ENCODE results near the gene UNC13A.

UNC13A gene

DNA sequence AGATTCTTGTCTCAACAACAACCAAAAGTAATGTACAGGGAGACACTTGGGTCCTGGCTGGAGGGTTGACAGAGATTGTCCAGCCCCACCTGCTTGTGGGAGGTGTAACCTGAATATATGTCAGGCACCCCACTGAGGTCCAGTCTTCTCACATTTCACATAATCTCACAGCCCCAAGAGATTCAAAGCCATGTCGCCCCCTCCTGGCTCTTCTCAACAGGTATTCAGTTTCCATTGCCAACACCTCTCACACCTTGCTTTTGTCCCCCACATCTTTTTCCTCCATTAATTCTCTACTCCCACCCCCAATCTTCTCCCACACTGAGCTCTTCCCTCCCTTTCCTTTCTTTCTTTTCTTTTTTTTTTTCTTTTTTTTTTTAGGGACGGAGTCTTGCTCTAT, 11.2 kb downstream of the UNC13A start:
- peak in 1 of 2 experiments; percentile 7 for TF ChIP-seq CTCF (IDR thresholded peaks at IDR 0.05)
- no peaks in the 10 kb centered on the region for H3K9me3 ChIP-seq
- peaks cover 8 to 52% (median 15%) of the 10 kb centered on the region in 4 donors for H3K4me1 ChIP-seq
- peaks cover 0 to 16% of the 10 kb centered on the region in 2 donors for H3K27me3 ChIP-seq
- no peak for DNase-seq
- intact Hi-C loops (cut with DNase I; ENCODE audit: low total_unique reads): no loop called here
- no peaks in the 10 kb centered on the region for H3K36me3 ChIP-seq
- no peak overlapping the region for H3K27ac ChIP-seq
- no peak overlapping the region for H3K4me3 ChIP-seq

GRCh38 chr19:17676295-17676694, 11.9 kb downstream of the UNC13A start:
- H3K27ac ChIP-seq: no peak overlapping the region
- H3K9me3 ChIP-seq: no peaks in the 10 kb centered on the region
- H3K4me3 ChIP-seq: no peak overlapping the region
- DNase-seq: no peak
- peaks cover 8 to 52% (median 15%) of the 10 kb centered on the region in 4 donors for H3K4me1 ChIP-seq
- H3K27me3 ChIP-seq: peaks cover 0 to 16% of the 10 kb centered on the region in 2 donors
- no peaks in the 10 kb centered on the region for H3K36me3 ChIP-seq
- no peak for TF ChIP-seq CTCF (IDR thresholded peaks at IDR 0.05)
- intact Hi-C loops (cut with DNase I; ENCODE audit: low total_unique reads): no loop called here

DNA sequence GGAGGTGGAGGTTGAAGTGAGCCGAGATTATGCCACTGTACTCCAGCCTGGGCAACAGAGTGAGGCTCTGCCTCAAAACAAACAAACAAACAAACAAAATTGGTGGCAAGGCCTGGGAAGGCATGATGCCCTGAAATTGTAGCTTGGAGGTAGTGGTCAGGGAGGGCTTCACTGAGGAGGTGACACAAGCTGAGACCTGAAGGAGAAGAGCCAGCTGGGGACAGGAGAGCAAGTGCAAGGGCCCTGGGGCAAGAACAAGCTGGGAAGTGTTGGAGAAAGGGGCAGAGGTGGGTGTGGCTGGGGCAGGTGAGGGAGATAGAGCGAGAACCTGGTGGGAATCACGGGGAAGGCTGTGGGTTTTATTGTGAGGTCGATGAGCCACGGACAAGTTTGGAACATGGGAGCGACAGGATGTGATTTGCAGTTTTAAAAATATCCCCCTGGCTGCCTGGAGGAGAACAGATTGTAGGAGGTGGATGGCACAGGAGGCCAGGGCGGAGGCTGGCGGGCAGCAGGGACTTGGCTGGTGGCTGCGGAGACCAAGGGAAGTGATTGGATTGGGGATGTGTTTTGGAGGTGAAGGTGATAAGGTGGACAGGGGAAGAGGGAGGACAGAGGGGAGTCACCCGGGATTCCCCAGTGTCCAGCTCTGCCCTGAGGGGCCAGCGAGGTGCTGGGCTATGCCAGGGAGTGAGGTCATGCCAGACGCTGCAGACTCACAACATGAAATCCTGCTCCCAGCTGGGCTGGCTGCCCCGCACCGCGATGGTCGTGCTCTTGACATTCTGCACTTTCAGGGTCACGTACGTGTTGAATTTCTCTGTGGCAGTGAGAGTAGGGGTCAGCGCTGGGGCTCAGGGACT, 14.0 kb downstream of the UNC13A start:
- DNase-seq: no peak
- H3K4me3 ChIP-seq: peak overlapping the region in 1 of 2 donors; percentile 4
- intact Hi-C loops (cut with DNase I; ENCODE audit: low total_unique reads): no loop called here

GRCh38 chr19:17671906-17672305, 16.2 kb downstream of the UNC13A start:
- no peak for DNase-seq
- Histone ChIP-seq H3K27ac (no peak overlapping the region), H3K36me3 (no peaks in the 10 kb centered on the region), H3K9me3 (no peaks in the 10 kb centered on the region), H3K27me3 (peaks cover 0 to 10% of the 10 kb centered on the region in 2 donors), H3K4me1 (peaks cover 0 to 24% (median 0%) of the 10 kb centered on the region in 4 donors), H3K4me3 (no peak overlapping the region)
- TF ChIP-seq CTCF (IDR thresholded peaks at IDR 0.05): no peak
- intact Hi-C loops (cut with DNase I; ENCODE audit: low total_unique reads): no loop called here

More for the DNA sequence above, 14.0 kb downstream of the UNC13A start:
- H3K27me3 ChIP-seq: peaks cover 0 to 18% of the 10 kb centered on the region in 2 donors
- peaks cover 0 to 36% (median 2%) of the 10 kb centered on the region in 4 donors for H3K4me1 ChIP-seq
- peak overlapping the region in 1 of 2 donors; percentile 52 for H3K27ac ChIP-seq
- H3K9me3 ChIP-seq: no peaks in the 10 kb centered on the region
- TF ChIP-seq CTCF (IDR thresholded peaks at IDR 0.05): no peak
- H3K36me3 ChIP-seq: no peaks in the 10 kb centered on the region

DNA sequence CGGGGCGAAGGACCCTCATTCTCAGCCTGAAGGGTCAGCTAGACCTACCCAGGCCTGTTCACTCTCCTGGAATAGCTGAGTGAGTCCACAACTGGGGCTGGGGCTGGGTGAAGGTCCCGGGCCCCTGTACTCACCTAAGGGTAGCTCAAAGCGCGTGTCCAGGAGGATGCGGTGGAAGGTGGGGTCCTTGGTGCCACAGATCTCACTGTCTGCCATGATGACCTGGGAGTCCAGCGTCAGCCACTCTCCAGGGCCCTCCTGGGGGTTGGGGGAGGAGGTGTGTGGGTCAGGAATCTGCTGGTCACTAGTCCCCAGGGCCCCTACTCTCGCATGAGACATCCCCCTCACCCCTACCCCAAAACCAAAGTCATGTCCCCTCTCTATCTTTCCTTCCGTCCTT, 18.7 kb downstream of the UNC13A start:
- intact Hi-C loops (cut with DNase I; ENCODE audit: low total_unique reads): no loop called here
- TF ChIP-seq CTCF (IDR thresholded peaks at IDR 0.05): no peak
- Histone ChIP-seq H3K4me3 (no peak overlapping the region), H3K27me3 (peaks cover 0 to 5% of the 10 kb centered on the region in 2 donors), H3K9me3 (peaks cover 0 to 9% (median 3%) of the 10 kb centered on the region in 3 donors), H3K36me3 (no peaks in the 10 kb centered on the region), H3K27ac (no peak overlapping the region), H3K4me1 (peaks cover 0 to 9% (median 0%) of the 10 kb centered on the region in 4 donors)
- DNase-seq: no peak

Data from tibial artery (tissue), 4 donors.